OCI-LY7 (cell line): ENCODE data around the gene ANGPT4.

Source experiments
- EZH2phosphoT487 ChIP-seq: fragments of 200-600 bp; sonication (generic); IDR thresholded peaks from 2 replicates; pipeline ENCODE4 v1.6.1; 2018; ENCODE audit warnings: low read depth, borderline replicate concordance, mild to moderate bottlenecking, mixed run types, antibody characterized with exemption, low read length, moderate library complexity, mixed read lengths
- TF ChIP-seq, protein P1 (sequence below): fragments of 200-600 bp; sonication (generic); conservative IDR thresholded peaks from 2 replicates; pipeline ENCODE4 v1.5.1; 2014; ENCODE audit warnings: mild to moderate bottlenecking, antibody characterized with exemption, low read length, moderate library complexity, mixed read lengths

DNA sequence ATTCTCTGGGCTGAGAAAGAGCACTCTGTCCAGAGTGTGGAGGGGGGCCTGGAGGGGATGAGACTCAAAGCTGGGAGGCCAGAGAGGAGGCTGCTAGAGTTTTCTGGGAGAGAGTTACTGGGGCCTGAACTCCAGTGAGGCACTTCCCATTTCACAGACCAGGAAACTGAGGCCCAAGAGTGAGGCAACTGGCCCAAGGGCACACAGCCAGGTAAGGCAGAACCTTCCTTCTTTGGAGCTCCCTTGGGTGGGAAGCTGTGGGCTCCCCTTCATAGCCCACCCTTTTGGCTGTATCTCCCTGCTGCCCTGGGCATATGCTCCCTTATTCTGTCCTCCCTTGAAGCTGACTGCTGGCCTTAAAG is 34.4 kb downstream of the ANGPT4 start:
- TF ChIP-seq, protein P1, sequence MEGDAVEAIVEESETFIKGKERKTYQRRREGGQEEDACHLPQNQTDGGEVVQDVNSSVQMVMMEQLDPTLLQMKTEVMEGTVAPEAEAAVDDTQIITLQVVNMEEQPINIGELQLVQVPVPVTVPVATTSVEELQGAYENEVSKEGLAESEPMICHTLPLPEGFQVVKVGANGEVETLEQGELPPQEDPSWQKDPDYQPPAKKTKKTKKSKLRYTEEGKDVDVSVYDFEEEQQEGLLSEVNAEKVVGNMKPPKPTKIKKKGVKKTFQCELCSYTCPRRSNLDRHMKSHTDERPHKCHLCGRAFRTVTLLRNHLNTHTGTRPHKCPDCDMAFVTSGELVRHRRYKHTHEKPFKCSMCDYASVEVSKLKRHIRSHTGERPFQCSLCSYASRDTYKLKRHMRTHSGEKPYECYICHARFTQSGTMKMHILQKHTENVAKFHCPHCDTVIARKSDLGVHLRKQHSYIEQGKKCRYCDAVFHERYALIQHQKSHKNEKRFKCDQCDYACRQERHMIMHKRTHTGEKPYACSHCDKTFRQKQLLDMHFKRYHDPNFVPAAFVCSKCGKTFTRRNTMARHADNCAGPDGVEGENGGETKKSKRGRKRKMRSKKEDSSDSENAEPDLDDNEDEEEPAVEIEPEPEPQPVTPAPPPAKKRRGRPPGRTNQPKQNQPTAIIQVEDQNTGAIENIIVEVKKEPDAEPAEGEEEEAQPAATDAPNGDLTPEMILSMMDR, result no peak
- no peak for TF ChIP-seq EZH2phosphoT487
